ENCODE results near the gene NXF1. TPM values are rescaled to one million over a fixed set of nuclear protein-coding genes. Genes with fewer than 3 reads are reported as not detected.

The NXF1 gene
- total RNA-seq: 21.8 and 26.4 TPM in 2 replicates

DNA sequence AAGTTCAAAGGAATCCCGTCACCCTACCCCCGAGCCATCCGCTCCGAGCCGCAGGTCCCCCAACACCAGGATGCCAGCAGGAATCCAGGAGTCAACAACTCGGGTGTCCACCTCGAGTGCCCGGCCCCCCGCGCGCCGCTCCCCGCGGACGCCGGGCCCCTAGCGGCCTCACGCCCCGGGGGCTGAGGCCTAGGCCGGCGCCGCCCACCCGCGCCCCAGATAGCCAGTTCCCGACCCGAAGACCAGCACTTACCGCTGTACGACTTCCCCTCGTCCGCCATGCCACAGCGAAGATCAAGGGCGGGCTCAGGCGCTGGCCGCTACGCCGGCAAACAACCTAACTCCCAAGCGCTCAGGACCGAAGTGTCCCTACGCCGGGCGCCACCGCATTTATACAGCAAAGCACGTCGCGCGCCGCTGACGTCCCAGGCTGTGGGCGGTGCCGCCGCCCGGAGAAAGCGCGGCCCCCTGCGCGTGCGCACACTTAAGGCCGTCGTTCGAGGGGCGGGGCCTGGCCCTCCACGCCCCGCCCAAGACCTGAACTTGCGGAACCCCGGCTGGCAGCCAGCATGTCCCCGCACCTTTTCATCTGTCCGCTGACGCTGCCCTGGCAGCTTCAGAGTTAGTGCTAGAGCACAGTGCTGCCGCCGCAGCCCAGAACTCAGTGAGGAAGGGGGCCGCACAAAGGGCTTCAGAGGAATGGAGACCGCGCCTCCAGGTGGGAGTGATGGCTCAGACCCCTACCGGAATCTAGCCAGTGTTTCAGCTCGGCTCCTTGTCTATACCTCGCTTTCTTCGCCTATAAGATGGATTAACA lies at the start of gene NXF1:
TSS of gene NXF1 (minus strand) at position 365 of the 817 bp plus-strand sequence. CDS start at position 281, 84 bp downstream.

GRCh38 chr11:62839050-62839945 lies 34.1 kb upstream of the NXF1 start, which contains the start of gene WDR74:
TSS of gene WDR74 (minus strand) at chr11:62839590. CDS start at chr11:62839570, 20 bp downstream.

GRCh38 chr11:62832336-62833234 lies 27.3 kb upstream of the NXF1 start, which contains the start of gene TEX54:
TSS of gene TEX54 (minus strand) at chr11:62832841.

DNA sequence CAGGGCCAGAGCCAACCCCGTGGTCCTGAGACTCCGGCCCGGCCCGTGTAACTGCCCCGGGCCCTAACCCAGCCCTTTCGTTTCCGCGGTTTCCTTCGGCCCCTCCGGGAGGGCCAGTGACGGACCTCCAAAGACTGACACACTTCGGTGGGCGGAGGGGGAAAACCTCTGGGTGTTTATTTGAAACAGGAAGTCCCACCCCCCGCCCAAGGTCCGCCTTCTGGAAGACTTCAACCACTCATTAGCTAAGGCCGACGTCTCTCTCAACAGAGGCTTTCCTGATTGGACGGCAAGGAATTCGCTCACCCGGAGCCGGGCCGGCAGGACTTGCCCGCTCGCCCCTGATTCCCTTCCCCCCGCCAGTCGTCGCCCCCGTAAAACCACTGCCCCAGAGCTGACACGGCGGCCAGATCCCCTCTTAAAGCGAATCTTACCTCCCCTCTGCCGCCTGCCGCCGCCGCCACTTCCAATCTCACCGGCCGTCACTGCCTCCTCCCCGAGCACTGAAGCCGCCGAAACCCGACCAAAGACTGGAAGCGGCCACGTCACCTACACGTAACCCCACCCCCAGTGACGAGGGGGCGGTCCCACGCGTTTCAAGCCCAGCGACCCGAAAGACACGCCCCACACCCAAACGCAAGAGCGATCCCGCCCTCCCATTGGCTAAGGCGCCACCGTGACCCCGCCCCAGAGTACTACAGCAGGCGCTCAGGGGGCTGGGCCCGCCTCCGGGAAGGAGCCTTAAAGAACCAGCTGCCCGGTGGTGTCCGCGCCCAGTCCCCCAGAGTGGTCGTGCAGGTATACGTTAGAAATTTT lies 26.5 kb upstream of the NXF1 start, which contains the start of gene STX5:
TSS of gene STX5 (minus strand) at position 532 of the 816 bp plus-strand sequence. CDS start 808 bp downstream, outside the sequence.

DNA sequence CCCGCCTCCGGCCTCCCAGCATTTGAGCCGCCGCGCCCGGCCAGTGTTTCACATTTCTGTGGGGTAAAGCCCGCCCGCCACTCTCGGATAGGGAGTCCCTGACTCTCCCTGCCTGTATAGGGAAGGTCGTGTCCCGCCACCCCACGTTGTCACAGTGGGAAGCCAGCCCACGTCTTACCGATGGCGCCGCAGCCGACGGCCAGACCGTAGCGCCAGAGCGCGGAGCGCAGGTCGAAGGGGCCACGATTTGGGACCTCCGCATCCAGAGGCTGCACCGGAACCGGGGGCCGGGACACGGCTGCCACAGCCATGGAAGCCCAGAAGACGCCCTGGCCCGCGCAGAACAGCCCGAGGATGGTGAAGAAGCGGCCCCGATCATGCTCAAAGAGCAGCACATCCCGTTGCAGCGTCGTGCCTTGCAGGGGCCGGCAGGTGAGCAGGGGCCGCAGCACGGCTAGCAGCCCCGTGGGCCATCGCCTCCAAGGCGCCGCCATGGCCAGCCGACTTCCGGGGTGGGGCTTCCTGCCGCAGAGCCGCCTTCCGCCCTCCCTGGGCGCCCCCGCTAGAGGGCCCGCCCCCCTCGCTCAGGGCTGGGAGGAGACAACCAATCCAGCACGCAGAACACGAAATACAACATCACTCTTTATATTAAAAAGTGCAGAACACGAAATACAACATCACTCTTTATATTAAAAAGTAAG lies 13.6 kb downstream of the NXF1 start, which contains the start of gene TMEM223:
TSS of gene TMEM223 (minus strand) at position 506 of the 701 bp plus-strand sequence. CDS start at position 494, 12 bp downstream.

GRCh38 chr11:62787005-62787759 lies 18.1 kb downstream of the NXF1 start, which contains the start of gene TMEM179B:
TSS of gene TMEM179B (plus strand) at chr11:62787402. CDS start at chr11:62787432, 30 bp downstream.

GRCh38 chr11:62771144-62772021 lies 33.9 kb downstream of the NXF1 start, which contains the start of gene TAF6L:
TSS of gene TAF6L (plus strand) at chr11:62771396. CDS start at chr11:62775784, 4,388 bp downstream.

DNA sequence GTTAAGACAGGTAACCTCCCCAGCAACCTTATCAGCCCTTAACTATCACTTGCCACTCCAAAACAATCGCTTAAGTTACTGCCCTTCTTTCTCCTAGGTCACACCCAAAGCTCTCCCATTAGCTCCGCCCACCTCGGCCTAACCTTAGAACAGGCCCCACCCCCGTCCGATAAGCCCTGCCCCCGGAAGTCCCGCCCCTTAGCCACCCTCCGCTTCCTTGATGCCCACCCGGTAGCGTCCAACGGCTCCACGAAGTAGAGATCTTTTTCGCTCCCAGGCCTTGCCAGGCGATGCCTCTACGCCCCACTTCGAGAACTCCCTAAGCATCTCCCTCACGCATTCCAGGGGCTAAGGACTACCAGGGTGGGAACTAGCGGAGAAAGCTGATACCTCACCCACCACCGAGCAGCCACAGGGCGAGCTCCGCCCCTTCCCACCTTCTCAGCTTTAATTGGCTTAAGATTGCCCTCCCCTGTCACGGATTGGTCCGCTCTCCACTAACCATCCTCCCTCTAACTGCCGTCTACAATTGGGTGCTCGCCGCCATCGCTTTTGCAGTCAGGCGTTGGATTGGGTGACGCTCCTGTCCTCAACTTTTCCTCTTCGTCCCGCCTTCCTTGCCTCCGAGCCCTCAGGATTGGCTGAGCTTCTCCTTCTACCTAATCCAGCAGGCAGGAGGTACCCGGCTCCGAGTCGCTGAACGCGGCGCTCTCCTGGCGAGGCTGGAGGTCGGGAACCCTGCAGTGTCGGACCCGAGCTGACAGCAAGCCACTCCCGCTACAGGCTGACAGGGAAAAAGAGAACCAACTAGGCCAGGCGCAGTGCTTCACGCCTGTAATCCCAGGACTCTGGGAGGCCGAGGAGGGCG lies 51.3 kb downstream of the NXF1 start, which contains the start of gene ZBTB3:
TSS of gene ZBTB3 (minus strand) at position 425 of the 868 bp plus-strand sequence. CDS start 496 bp downstream, outside the sequence.

Other genes starting within 250 kb of the NXF1 start
- 1,936 and 2,201 TPM in 2 replicates for gene EEF1G, start 231.5 kb downstream of the NXF1 start, total RNA-seq
- gene TUT1, start 213.9 kb downstream of the NXF1 start, total RNA-seq: 8.4 and 13.9 TPM in 2 replicates
- 97.5 and 169 TPM in 2 replicates for gene MTA2, start 203.6 kb downstream of the NXF1 start, total RNA-seq
- gene EML3, start 192.7 kb downstream of the NXF1 start, total RNA-seq: 20.2 and 28.7 TPM in 2 replicates
- 1.7 and 2.3 TPM in 2 replicates for gene ROM1, start 192.2 kb downstream of the NXF1 start, total RNA-seq
- 42.0 and 47.1 TPM in 2 replicates for gene B3GAT3, start 183.5 kb downstream of the NXF1 start, total RNA-seq
- 188 TPM in 2 replicates for gene GANAB, start 158.8 kb downstream of the NXF1 start, total RNA-seq
- 21.2 and 29.4 TPM in 2 replicates for gene INTS5, start 152.1 kb downstream of the NXF1 start, total RNA-seq
- 53.8 and 88.1 TPM in 2 replicates for gene C11orf98, start 140.2 kb downstream of the NXF1 start, total RNA-seq
- 7.8 and 19.2 TPM in 2 replicates for gene CSKMT, start 140.1 kb downstream of the NXF1 start, total RNA-seq
- gene UQCC3, start 133.8 kb downstream of the NXF1 start, total RNA-seq: 12.5 and 22.6 TPM in 2 replicates
- 2.4 and 3.4 TPM in 2 replicates for gene LBHD1, start 133.2 kb downstream of the NXF1 start, total RNA-seq
- gene UBXN1, start 126.4 kb downstream of the NXF1 start, total RNA-seq: 139 and 165 TPM in 2 replicates
- gene LRRN4CL, start 115.9 kb downstream of the NXF1 start, total RNA-seq: 0.08 TPM in 2 replicates
- gene BSCL2, start 98.0 kb downstream of the NXF1 start, total RNA-seq: 20.9 and 34.7 TPM in 2 replicates
- not detected in 2 replicates for gene GNG3, start 97.8 kb downstream of the NXF1 start, total RNA-seq
- 6.4 and 6.5 TPM in 2 replicates for gene HNRNPUL2, start 78.0 kb downstream of the NXF1 start, total RNA-seq
- 15.5 and 17.5 TPM in 2 replicates for gene TTC9C, start 77.0 kb downstream of the NXF1 start, total RNA-seq
- 5.0 and 6.1 TPM in 2 replicates for gene ZBTB3, start 51.3 kb downstream of the NXF1 start, total RNA-seq
- gene POLR2G, start 43.9 kb downstream of the NXF1 start, total RNA-seq: 125 and 151 TPM in 2 replicates
- 11.5 and 22.3 TPM in 2 replicates for gene TAF6L, start 34.0 kb downstream of the NXF1 start, total RNA-seq
- gene TMEM179B, start 18.0 kb downstream of the NXF1 start, total RNA-seq: 46.2 and 52.1 TPM in 2 replicates
- gene TMEM223, start 13.4 kb downstream of the NXF1 start, total RNA-seq: 42.2 and 53.8 TPM in 2 replicates
- 26.9 and 37.9 TPM in 2 replicates for gene STX5, start 26.6 kb upstream of the NXF1 start, total RNA-seq
- not detected in 2 replicates for gene TEX54, start 27.4 kb upstream of the NXF1 start, total RNA-seq
- gene WDR74, start 34.1 kb upstream of the NXF1 start, total RNA-seq: 65.8 and 125 TPM in 2 replicates
- 855 and 957 TPM in 2 replicates for gene SLC3A2, start 75.5 kb upstream of the NXF1 start, total RNA-seq
- not detected in 2 replicates for gene CHRM1, start 115.9 kb upstream of the NXF1 start, total RNA-seq
- gene SLC22A6, start 179.5 kb upstream of the NXF1 start, total RNA-seq: not detected in 2 replicates
- not detected in 2 replicates for gene SLC22A8, start 210.4 kb upstream of the NXF1 start, total RNA-seq